CMK (cell line): Measurements from ENCODE around the gene AGPAT4.
A peak's percentile ranks its signal among the peaks of the same experiment; 100 is the strongest.
"Not testable (repeated sequence)": the region's sequence is repeated elsewhere in the genome, so short reads cannot be mapped to it uniquely, and the experiment has no call there.

Experiments used
- DNase-seq: peaks from one replicate; pipeline ENCODE4 v3.0.0-alpha.2; 2010; ENCODE audit warnings: low read depth

AGPAT4 gene

GRCh38 chr6:161227004-161227960 is 46.6 kb downstream of the AGPAT4 start:
- DNase-seq, result no peak

- peak; percentile 94 for DNase-seq
Observed at GRCh38 chr6:161226009-161226964, 47.6 kb downstream of the AGPAT4 start.

DNA sequence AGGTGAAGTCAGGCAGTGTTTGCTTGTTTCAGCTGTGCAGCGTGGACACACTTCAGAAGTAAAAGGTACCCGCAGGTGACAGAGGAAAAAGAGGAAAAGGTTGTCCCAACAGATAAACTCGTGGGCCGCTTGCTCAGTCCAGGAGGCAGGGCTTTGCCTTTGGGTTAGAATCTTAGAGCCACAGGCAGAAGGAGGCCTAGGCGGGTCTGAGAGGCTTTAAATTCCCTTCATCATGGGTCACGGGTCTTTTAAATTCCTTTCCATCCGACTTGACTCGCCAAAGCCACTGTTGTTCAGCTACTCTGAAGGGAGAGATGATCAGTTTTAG is 48.2 kb downstream of the AGPAT4 start:
- no peak for DNase-seq

- DNase-seq, result not testable (repeated sequence)
Observed at GRCh38 chr6:161224951-161225680, 48.7 kb downstream of the AGPAT4 start.

- no peak for DNase-seq
Observed at GRCh38 chr6:161223646-161224045, 50.2 kb downstream of the AGPAT4 start.

- no peak for DNase-seq
Observed at GRCh38 chr6:161222706-161223234, 51.1 kb downstream of the AGPAT4 start.

DNA sequence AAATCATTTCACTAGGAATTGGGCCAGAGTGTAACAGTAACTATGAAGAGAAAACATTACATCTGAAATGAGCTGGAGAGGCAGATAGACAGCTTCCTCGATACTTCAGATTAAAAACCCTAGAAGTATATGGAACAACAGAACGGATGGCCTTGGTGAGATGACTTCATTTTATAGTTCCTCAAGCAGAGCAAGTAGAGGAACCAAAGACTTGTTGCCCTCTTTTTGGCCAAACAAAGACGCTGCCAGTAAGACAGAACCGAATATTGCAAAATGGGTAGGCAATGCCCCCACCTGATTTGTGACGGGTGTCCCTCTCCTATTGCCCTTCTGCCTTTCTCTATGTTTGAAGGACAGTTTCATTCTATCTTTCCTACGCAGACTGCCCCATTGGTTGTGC is 53.5 kb downstream of the AGPAT4 start:
- no peak for DNase-seq

DNA sequence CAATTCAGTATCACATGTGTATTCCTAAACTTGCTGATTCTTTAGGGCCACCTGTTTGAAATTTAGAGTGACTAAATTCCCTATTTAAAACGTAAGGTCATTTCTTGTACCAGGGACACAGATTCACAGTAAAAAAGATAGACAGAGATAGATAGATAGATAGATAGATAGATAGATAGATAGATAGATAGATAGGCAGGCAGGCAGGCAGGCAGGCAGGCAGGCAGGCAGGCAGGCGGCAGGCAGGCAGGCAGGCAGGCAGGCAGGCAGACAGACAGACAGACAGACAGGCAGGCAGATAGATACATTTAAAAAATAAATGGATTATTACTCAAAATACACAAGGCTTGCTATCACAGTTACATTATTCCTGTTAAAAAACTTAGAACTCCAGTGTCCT is 54.2 kb downstream of the AGPAT4 start:
- no peak for DNase-seq

GRCh38 chr6:161218222-161218621 is 55.6 kb downstream of the AGPAT4 start:
- no peak for DNase-seq

- DNase-seq, result no peak
Observed at GRCh38 chr6:161217628-161218027, 56.2 kb downstream of the AGPAT4 start.

DNA sequence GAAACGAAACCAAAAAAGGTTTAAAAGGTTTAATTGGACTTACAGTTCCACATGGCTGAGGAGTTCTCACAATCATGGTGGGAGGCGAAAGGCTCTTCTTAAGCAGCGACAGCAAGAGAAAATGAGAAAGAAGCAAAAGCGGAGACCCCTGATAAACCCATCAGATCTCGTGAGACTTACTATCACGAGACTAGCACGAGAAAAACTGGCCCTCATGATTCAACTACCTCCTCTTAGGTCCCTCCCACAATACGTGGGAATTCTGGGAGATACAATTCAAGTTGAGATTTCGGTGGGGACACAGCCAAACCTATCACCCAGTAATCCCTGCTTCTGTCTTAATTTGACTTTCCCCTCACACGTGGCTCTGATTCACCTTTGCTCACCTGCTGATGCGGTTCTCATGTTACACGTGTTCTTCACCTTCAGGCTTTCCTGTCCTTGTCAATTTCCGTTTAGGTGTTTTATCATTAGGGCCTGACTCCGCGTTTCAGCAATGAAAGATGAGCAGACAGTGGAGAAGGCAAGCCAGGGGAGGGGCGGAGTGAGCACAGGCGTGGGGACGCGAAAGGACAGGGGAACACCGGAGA is 57.1 kb downstream of the AGPAT4 start:
- DNase-seq, result peak; percentile 33

DNA sequence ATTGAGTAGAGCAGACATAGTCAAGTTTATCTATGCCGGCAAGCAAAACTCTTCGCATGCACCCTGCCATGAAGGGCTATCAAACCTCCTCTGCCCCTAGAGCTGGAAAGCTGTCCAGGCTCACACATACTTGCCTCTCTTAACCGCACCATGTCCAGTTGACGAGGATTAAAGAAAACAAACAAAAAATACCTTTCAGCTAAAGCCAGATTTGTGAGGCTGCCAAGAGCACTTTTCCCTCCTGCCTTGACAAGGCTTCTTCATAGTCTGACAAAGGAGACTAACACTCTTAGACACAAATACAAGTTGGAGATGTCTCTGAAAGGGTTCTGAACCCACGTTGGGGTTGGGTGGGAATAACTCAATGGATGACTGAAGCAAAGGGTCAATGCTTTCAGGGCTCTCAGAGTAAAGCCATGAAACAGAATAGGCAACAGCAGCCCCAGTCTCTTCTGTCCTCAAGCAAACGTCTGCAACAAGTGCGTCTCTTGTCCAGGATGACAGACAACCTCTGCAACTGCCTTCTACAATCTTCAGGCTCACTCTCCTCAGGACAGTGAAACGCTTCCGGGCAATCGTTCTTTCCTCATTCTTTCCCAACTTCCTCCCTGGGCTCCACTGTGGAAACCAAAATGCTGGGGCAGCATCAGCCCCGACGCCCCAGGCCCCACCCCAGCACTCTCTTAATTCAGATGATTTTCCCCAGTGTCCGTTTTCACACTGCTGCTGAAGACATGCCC is 57.8 kb downstream of the AGPAT4 start:
- no peak for DNase-seq

DNA sequence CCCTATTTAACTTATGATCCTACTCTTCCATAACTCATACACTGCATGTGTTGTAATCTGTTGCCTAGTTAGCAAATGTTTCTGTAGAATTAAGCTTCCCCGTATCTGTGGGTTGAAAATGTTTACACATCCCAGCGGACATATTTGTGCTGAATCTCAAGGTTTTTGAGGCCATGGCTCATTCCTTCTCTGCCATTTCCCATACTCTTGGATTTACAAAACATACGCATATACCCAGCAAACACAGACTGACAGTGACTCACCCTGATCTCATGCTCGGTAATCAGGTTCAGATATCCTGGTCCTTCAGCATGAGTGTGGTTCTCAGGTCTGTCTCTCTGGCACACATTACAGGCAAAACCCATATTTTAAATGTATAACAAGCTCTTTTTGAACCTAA is 58.7 kb downstream of the AGPAT4 start:
- DNase-seq, result no peak

GRCh38 chr6:161214722-161215121 is 59.1 kb downstream of the AGPAT4 start:
- DNase-seq, result no peak

GRCh38 chr6:161212902-161213301 is 61.0 kb downstream of the AGPAT4 start:
- no peak for DNase-seq

GRCh38 chr6:161211380-161212035 is 62.4 kb downstream of the AGPAT4 start:
- no peak for DNase-seq

GRCh38 chr6:161210857-161211256 is 63.0 kb downstream of the AGPAT4 start:
- no peak for DNase-seq

- no peak for DNase-seq
Observed at GRCh38 chr6:161207200-161207599, 66.7 kb downstream of the AGPAT4 start.

- DNase-seq, result no peak
Observed at GRCh38 chr6:161204866-161205557, 68.8 kb downstream of the AGPAT4 start.
